ENCODE data around the gene NPRL2.

NPRL2 gene

DNA sequence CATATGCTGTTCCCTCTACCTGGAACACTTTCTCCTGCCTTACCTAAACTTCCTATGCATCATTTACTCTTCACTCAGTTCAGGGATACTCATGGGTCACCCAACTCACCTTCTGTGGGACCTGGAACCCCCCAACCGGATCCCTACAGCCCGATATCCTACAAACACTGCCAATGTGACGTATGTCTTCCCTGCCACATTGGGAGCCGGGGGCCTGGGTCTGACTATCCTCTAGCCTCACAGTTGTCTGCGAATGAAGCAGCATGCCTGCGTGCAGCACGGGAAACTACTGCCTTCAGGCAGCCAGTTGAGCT is 405 bp downstream of the NPRL2 start:
- no peak for DNase-seq (ENCODE audit: low spot score)

DNA sequence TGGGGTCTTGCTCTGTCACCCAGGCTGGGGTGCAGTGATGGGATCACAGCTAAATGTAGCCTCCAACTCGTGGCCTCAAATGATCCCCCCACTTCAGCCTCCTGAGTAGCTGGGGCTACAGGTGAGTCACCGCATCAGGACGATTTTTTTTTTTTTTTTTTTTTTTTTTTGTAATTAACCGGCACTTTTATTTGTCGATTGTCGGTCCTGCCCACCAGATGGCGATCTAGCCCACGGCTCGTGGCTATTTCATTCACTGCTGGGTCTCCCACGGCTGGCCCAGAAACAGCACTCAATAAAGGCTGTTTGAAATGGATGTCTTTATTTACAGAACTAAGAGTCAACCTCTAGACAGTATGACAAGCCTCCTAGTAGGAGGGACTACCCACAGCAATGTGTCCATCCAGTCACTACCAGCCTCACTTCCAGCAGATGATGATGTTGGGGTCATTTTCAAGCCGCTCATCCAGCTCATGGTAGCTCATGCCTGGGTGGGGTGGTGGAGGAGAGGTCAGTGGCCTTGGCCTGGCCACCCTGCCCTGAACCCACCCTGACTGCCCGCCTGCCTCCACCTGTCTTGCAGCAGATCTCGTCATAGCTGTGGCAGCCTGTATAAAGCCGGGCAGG is 3.3 kb downstream of the NPRL2 start:
- no peak for DNase-seq (ENCODE audit: low spot score)

DNA sequence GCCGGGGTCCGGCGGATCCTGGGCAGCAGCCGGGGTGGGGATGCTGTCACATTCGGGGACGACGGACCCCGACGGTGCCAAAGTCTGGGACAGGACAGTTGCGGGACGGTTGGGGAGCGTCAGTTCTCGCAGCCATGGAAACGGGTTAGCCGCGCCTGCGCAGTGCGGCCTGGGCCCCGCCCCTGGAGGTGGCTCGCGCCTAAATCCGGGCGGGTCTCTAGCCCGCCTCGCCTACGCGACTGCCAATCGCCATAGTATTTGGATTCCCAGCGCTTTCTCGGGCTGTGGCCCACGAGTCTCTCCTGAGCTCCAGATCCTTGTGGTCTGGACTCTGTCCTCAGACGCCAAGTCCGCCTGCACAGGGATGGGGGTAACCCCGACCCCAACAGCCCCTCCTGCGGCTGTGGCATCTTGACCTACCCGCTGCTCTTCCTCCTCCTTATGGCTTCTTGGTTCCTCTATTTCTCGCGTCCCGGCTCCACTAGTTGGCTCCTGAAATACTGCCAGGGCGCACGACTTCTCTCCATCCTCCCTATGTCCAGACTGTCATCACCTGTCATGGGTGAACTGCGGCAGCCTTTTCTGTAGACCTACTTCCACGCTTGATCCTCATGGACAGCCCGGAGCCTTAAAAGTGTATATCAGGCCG is 4.9 kb downstream of the NPRL2 start, which contains the start of gene ZMYND10:
Gene ZMYND10, minus strand, starts transcription at position 147 of the 649 bp plus-strand sequence. CDS start 153 bp downstream, outside the sequence.
- DNase-seq (ENCODE audit: low spot score) = peak; percentile 82

DNA sequence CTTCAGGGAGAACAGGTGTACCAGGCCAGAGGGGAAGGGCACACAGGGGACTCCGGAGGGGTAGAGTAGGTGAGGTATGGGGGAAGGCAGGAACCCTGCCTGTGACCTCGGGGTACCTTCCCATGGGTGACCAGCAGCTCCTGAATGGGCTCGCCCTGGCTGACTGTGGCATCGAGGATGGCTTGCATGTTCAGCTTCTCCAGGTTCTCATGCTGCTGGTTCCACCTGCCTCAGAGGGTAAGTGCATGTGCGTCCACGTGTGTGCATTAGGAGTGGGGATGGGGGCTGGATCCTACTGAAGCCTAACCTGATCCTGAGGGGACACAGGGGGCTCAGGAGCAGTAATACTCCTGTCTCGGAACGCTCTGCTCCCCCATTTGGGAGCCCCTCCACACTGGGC is 5.6 kb downstream of the NPRL2 start:
- DNase-seq (ENCODE audit: low spot score) = no peak

DNA sequence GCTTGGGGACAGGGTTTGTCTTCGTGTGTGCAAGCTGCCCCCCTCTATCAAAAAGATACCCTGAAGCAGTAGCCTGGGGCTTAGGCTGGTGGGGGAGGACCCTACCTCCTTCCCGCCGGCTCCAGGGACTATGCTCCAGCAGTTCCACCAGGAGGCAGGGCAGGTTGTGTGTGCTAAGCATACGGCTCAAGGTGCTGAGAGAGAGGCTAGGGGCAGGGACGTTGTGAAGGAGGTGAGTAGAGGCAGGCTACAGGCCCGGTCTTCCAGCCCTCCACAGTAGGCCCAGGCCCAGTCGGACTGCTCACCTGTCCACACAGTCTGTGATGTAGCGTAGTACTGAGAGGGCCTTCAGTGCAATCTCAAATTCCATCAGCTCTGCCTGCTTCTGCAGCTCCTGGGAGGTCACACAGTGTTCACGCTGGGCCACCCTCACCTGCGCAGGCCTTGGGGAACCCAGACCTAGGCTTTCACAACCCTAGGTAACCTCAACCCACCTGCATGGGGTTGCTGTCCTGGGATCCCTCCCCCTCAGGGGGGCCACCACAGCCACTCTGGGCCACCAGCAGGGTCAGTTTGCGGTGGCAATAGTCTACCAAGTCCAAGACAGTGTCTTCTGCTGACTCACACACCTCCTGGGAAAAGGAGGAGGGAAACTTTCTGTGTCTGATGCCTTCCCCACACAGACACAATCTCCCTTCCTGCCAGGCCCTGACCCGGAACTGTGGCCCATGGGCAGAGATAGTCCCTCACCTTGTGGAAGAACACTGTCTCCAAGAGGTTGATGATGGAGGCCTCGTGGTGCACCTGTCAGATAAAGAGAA is 7.6 kb downstream of the NPRL2 start:
- DNase-seq (ENCODE audit: low spot score) = no peak

DNA sequence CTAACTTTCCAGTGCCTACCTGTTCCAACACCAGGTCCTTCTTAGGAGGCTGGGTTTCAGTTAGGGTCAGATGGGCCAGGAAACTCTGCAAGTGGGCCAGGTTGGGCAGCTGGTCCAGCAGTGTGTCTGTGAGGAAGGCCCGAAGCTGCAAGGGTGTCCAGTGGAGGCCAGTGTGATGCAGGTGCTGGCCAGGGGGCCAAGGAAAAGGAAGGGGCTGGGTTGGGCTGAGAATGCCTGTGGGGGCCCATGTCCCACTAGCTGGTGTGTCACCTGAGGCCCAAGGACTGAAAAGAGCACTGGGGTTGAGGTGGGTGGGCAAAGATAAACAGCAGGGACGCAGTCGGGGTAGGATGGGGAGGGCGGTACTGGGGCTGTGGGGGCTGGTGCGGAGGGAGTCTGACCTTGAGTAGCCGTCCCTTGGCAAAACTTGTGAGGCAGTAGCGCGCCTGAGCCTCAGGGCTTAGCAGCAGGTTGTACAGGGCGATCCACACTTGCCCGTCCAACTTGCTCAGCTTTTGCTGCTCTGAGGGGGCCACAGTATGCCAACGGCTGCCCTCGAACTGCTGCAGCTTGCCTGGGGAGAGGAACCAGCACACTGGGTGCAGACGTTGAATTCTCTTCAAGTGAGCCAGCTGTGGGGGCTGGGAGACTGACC is 8.5 kb downstream of the NPRL2 start:
- DNase-seq (ENCODE audit: low spot score) = no peak

DNA sequence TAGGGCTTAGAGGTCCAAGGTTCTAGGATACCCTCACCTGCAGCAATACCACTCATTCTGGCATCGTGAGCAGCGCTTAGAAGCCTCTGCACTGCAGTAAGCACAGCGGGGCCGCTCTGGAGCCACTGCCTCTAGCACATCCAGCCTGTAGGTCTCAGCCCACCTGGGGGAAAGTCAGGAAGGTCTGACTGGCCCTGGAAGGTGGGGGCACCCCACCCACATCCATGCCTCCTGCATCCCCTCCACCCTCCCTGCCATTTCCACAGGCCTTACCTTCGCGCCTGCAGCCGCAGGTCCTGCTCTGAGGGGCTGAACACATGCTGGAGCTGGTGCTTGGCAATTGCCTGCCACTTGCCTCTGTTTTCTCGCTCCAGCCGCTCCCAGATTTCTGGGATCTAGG is 9.0 kb downstream of the NPRL2 start:
- DNase-seq (ENCODE audit: low spot score) = no peak

DNA sequence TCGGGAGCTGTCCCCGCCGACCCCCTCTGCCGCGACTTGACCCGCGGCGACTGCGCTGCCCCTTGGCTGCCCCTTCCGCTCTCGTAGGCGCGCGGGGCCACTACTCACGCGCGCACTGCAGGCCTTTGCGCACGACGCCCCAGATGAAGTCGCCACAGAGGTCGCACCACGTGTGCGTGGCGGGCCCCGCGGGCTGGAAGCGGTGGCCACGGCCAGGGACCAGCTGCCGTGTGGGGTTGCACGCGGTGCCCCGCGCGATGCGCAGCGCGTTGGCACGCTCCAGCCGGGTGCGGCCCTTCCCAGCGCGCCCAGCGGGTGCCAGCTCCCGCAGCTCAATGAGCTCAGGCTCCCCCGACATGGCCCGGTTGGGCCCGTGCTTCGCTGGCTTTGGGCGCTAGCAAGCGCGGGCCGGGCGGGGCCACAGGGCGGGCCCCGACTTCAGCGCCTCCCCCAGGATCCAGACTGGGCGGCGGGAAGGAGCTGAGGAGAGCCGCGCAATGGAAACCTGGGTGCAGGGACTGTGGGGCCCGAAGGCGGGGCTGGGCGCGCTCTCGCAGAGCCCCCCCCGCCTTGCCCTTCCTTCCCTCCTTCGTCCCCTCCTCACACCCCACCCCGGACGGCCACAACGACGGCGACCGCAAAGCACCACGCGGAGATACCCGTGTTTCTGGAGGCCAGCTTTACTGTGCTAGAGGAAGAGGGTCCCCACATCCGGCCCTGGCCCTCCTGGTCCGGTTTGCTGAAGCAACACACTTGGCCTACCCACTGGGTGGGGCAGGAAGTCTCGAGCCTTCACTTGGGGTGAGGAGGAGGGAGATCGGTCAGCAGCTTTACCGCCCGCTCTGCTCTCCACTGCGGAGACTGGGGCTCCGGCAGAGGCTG is 9.9 kb downstream of the NPRL2 start, which contains the start of gene RASSF1:
Gene RASSF1, minus strand, starts transcription at position 389 of the 882 bp plus-strand sequence. Its CDS starts 31 bp downstream, at position 358.
- DNase-seq (ENCODE audit: low spot score) = peak; percentile 86

DNA sequence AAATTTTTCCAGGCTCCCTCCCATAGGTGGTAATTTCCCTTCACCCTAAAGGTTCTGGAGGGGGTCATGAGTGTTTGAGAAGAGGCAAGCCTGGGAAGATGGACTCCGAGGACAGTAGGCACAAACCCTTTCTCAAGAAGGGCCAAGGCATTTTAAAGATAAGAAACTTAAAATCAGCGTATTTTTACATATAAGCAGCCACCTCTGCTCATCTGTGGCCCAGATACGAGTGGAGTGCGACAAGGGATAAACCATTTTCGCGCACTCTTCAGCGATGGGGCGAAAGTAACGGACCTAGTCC is 10.5 kb downstream of the NPRL2 start:
- DNase-seq (ENCODE audit: low spot score) = no peak

DNA sequence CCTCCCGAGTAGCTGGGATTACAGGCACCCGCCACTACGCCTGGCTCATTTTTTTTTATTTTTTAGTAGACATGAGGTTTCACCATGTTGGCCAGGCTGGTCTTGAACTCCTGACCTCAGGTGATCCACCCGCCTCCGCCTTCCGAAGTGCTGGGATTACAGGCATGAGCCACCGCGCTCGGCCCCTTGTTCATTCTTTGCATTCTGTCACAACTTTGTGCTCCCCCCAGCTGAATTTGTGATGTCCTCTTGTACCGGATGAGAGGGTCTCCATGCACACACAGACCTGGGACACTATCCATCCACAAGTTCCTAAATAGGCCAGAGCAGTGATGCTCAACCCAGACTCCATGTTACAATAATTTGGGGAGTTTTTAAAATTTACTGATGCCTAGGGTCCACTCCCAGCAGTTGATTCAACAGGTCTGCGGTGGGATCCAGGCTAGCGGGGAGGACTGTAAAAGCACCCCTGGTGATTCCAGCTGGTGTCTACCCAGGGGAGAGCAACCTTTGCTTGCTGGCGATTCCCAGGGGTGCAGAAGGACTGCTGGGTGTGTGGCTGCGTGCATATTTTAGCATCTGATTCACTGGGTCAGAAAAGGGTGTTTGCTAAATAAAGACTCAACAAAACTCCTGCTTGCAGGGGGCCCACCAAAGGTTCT is 11.0 kb downstream of the NPRL2 start:
- no peak for DNase-seq (ENCODE audit: low spot score)

DNA sequence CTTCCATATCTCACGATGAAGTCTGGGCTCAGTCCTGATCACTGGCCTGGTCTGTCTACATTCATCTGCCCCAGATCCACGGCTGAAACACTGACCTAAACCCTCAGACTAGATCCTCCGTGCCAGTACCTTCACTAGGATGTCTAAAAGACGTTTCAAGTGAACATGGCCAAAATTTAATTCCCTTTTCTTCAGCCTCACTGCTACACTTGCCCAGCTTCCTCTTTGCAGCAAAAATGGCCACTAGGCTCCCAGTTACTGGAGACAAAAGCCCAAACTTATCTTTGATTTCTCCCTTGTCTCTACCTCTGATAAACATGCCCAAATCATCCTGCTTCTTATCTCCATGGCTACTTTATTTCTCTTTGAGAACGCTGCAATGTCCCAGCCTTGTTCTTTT is 11.6 kb downstream of the NPRL2 start:
- DNase-seq (ENCODE audit: low spot score) = no peak

DNA sequence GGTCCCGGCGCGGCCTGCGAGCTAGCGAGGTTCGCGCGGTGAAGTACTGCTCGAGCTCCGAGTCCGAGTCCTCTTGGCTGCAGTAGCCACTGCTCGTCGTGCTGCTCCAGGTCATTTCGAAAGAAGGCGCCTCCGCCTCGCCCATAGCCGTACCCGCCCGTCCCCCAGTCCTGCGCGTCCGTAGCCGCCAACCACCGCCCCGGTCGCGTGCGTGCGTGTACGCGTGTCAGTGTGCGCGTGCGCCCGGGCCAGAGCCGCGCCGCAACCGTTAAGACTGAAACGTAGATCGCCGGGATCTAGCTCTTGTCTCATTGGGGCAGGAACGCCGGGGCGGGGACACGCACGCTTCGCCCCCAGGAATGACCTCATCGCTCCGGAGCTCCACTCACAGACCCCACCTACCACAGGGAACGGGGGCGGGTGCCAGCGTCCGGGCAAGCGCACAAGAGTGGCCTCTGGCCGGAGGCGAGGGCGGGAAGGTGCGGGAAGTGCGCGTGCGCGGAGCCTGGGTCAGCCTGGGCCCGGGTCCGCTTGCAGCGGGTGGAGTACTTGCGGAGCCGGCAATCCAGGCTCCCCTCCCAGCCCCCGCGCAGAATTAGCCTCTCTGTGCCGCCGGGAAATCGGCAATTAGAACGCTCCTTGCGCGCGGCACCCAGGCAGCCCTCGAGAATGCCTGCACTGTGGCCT is 13.3 kb downstream of the NPRL2 start:
- DNase-seq (ENCODE audit: low spot score) = peak; percentile 99

DNA sequence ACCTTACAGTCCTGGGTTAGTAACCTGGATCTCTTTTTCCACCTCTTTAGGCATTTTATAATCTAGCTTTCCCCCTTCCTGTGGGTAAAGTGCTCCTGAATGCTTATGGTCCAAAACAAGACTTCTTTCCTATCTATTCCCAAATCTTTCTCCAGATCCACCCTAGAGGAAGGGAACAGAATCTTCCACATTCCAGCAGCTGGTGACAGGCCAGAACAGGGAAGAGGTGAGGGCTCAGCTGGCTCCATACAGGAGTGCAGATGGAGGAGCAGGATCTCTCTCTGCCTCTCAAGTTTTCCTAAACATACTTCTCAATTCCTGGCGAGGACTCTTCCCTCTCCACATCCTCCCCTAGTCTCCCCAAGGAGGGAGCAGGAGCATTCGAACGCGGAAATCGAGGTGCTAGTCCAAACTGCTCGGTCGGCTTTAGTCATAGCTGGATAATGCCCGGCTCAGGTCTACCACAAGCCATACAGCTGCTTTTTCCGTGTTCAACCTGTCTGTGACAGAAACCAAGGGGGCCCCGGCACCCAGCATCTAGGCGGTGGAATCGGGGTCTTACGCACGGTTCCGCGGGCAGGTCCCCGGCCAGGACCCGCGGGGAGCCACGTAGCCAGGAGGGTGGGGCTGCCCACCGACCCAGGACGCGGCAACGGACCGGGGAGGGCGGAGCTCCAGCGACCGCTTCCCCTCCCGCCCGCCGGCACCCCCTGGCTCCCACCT is 14.0 kb downstream of the NPRL2 start:
- DNase-seq (ENCODE audit: low spot score) = no peak

DNA sequence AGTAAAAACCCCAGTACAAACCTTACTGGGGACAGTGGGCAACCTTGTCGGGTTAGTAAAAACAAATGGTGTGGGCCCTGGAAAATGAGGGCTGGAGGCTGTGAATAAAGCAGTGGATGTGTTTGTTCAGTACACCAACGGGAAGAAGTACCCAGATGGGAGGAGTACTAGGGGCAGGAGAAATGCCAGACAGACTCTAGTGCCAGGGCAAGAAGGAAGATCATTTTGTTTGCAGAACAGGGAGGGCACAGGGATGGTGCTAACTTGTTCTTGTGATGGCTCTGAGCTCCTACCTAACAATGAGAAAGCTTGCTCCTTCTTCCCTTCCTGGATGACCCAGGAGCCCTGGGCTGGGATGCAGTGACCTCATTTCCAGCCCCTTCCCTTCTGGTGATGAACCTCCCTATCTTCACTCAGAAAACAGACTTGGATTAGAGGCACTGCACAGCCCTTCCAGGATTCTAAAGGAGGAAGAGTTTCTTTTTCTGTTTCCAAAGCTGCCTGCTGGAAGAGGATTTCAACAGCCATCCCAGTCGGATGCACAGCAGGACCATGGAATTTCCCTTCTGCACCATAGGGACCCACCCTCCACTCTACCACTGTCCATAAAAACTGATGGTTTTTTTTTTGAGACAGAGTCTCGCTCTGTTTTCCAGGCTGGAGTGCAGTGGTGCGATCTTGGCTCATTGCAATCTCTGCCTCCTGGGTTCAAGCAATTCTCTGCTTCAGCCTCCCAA is 16.1 kb downstream of the NPRL2 start:
- no peak for DNase-seq (ENCODE audit: low spot score)

DNA sequence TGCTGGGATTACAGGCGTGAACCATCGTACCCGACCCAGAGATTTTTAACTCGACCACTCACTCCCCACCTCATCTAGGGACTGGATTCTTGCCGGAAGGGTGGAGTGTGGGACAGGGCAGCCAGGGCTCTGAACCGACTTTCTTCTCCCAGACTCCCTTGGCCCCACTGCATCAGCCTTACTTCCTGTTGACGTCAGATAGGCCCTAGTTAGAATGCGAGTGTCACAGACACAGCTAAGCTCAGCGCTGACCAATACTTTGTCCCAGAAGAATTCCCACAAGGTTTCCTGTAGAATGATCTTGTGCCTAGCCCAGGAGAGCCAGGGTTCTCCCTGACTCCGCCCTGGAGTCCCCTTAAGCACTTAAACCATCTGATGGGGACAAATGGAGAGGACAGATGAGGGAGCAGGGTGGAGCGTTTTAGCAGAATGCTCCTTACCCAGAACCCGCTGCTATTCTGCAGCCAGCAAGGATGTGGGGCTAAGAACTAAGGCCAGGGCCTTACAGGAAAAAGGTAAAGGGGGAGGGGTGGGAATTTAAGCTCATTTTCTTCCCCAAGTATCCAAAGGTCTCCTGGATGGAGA is 16.7 kb downstream of the NPRL2 start:
- no peak for DNase-seq (ENCODE audit: low spot score)

DNA sequence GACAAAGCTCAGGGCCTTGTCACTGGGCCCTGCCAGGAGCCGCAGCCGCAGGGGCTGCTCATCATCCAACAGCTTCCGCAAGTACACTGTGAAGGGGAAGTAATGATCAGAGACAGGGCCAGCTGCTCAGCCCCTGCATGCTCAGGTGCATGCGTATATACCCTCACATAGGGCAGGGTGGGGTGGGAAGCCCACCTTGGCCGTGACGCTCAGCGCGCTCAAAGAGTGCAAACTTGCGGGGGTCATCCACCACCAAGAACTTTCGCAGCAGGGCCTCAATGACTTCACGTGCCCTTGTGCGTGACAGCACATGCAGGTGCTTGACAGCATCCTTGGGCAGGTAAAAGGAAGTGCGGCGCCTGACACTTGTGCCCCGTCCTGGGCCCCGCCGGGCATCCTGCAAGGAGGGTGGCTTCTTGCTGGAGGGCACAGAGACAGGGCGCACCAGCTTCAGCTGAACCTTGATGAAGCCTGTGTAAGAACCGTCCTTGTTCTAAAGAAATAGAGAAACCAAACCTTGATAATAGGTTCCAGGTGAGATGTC is 19.1 kb downstream of the NPRL2 start:
- DNase-seq (ENCODE audit: low spot score) = no peak

DNA sequence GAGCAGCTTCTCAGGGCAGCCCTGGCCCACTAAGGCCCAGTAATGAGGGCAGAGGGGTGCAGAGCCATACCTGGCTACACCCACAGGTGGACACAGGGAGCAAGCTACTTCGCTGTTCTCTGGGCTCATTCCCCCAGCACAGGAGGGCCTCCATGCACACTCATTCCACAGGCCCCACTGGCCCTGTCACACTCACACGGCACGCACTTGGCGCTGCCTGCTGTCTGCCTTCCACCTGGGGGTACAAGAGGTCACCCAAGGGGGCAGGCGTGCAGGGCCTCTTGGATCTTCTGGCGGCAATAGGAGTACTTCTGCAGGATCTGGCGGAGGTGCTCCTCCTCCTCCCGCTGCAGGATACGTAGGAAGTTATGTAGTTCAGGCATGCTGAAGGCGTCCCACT is 20.2 kb downstream of the NPRL2 start:
- DNase-seq (ENCODE audit: low spot score) = no peak

DNA sequence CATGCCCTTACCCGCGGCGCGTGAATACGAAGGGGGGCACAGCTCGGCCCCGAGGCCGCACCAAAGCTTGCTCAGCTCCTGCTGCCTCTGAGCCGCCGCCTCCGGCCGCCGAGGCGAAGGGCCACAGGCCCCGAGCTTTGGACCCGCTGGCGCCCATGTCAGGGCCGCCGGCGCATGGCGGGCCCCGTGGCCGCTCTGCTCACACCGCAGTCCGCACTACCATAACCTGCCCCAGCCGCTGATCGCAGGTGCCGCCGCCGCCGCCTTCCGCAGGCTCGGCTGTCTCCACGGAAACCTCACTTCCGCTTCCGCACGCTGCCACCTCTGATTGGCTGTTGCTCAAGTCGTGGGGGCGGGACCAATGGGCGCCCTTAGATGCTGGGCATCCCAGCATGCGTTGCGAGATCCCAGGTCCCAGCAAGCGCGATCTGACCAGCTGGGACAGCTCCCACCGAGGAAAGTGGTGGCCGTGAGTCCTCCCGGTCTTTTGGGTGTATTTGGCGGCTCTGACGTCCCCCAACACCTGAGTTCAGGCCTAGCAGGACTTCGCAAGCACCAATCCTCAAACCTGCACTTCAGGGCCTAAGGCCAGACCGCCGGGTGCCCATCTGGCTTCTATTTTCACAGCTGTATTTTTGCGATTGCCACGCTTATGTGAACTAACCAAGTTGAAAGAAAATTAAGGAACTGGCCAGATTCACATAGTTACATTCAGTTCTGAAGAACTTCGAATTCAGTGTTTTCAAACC is 22.5 kb downstream of the NPRL2 start, which contains the start of gene TUSC2:
Gene TUSC2, minus strand, starts transcription at position 281 of the 749 bp plus-strand sequence. Its CDS starts 124 bp downstream, at position 157.
- peak; percentile 95 for DNase-seq (ENCODE audit: low spot score)

Measured in left forelimb (tissue), 1 donor.